NCI-H2029 (cell line): ENCODE data around the gene ABCG4.
"Not testable (repeated sequence)": the region's sequence is repeated elsewhere in the genome, so short reads cannot be mapped to it uniquely, and the experiment has no call there.

Source experiments
- DNase-seq: peaks from one replicate; lab custom pipeline; 2025; lab: John Stamatoyannopoulos, UW

ABCG4 gene

GRCh38 chr11:119153049-119153818, 4.4 kb downstream of the ABCG4 start:
- no peak for DNase-seq

GRCh38 chr11:119154178-119154577, 5.3 kb downstream of the ABCG4 start:
- no peak for DNase-seq

- no peak for DNase-seq
Measured at GRCh38 chr11:119155733-119156492, 7.1 kb downstream of the ABCG4 start.

- no peak for DNase-seq
Measured at GRCh38 chr11:119156496-119156895, 7.6 kb downstream of the ABCG4 start.

GRCh38 chr11:119157063-119157462, 8.2 kb downstream of the ABCG4 start:
- no peak for DNase-seq

GRCh38 chr11:119158467-119158866, 9.6 kb downstream of the ABCG4 start:
- no peak for DNase-seq

GRCh38 chr11:119160151-119160550, 11.3 kb downstream of the ABCG4 start:
- no peak for DNase-seq

GRCh38 chr11:119161871-119162270, 13.0 kb downstream of the ABCG4 start:
- no peak for DNase-seq

- no peak for DNase-seq
Measured at GRCh38 chr11:119166368-119167076, 17.7 kb downstream of the ABCG4 start.

GRCh38 chr11:119167077-119167458, 18.2 kb downstream of the ABCG4 start:
- DNase-seq = not testable (repeated sequence)

- no peak for DNase-seq
Measured at GRCh38 chr11:119167933-119168332, 19.1 kb downstream of the ABCG4 start.

- DNase-seq = peak; percentile 74
Measured at GRCh38 chr11:119168471-119169281, 19.8 kb downstream of the ABCG4 start, which contains the start of gene NLRX1. NLRX1 (plus strand) TSS chr11:119168725; CDS start chr11:119171404, 2,679 bp downstream.

- no peak for DNase-seq
Measured at GRCh38 chr11:119169282-119169719, 20.4 kb downstream of the ABCG4 start.

- DNase-seq = no peak
Measured at GRCh38 chr11:119172513-119172912, 23.7 kb downstream of the ABCG4 start.

GRCh38 chr11:119173453-119173852, 24.6 kb downstream of the ABCG4 start:
- no peak for DNase-seq

- DNase-seq = peak; percentile 38
Measured at GRCh38 chr11:119175493-119176077, 26.7 kb downstream of the ABCG4 start.

- DNase-seq = no peak
Measured at GRCh38 chr11:119178166-119178680, 29.4 kb downstream of the ABCG4 start.

GRCh38 chr11:119179342-119179741, 30.5 kb downstream of the ABCG4 start:
- DNase-seq = no peak

GRCh38 chr11:119179983-119180382, 31.1 kb downstream of the ABCG4 start:
- peak; percentile 95 for DNase-seq

- no peak for DNase-seq
Measured at GRCh38 chr11:119180729-119181676, 32.2 kb downstream of the ABCG4 start.
